AG09319 (cell line): Measurements from ENCODE around the gene IL1R1.
"Not testable (repeated sequence)": the region's sequence is repeated elsewhere in the genome, so short reads cannot be mapped to it uniquely, and the experiment has no call there.

Experiments
- DNase-seq: peaks from one replicate; pipeline ENCODE4 v3.0.0-alpha.2; 2010; ENCODE audit warnings: low read depth; ENCODE audit errors: extremely low read depth
- TF ChIP-seq, protein P1 (sequence below): IDR thresholded peaks from 2 replicates; pipeline ENCODE4 v1.5.1; 2011; ENCODE audit warnings: low read depth, mild to moderate bottlenecking, inconsistent platforms, low read length, moderate library complexity

The IL1R1 gene

DNA sequence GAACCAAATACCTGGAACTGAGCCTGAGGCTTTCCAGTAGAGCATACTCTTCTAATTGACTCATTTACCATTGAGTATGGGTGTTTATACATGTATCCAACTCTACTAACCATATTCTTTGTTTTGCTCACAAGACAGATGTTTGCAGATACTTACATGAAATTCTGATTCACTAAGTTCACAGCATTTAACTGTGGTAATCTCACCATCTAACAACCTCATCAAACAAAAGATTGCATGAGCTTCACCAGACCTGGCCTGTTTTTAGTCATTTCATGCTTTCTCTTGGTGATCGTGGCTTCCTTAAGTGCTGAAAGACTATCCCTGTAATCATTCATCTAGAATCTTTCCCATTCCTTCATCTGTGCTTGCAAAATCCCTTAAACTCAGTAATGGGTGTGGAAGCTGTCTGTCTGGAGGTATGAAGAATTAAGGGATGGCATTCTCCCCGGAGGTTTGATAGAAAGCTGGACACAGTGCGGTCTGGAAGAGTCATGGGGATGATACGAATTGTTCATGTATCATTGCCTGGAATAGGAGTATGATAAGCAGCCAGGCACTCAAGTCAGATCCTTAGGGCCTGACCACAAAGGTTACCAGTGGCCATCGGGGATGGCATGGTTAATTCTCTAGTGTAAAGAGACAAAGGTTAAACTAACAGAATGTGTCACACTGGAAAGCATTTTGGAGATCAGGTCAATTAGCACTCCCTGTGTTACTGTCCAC is 42.0 kb upstream of the IL1R1 start:
- TF ChIP-seq, protein P1, sequence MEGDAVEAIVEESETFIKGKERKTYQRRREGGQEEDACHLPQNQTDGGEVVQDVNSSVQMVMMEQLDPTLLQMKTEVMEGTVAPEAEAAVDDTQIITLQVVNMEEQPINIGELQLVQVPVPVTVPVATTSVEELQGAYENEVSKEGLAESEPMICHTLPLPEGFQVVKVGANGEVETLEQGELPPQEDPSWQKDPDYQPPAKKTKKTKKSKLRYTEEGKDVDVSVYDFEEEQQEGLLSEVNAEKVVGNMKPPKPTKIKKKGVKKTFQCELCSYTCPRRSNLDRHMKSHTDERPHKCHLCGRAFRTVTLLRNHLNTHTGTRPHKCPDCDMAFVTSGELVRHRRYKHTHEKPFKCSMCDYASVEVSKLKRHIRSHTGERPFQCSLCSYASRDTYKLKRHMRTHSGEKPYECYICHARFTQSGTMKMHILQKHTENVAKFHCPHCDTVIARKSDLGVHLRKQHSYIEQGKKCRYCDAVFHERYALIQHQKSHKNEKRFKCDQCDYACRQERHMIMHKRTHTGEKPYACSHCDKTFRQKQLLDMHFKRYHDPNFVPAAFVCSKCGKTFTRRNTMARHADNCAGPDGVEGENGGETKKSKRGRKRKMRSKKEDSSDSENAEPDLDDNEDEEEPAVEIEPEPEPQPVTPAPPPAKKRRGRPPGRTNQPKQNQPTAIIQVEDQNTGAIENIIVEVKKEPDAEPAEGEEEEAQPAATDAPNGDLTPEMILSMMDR: no peak
- DNase-seq: no peak

DNA sequence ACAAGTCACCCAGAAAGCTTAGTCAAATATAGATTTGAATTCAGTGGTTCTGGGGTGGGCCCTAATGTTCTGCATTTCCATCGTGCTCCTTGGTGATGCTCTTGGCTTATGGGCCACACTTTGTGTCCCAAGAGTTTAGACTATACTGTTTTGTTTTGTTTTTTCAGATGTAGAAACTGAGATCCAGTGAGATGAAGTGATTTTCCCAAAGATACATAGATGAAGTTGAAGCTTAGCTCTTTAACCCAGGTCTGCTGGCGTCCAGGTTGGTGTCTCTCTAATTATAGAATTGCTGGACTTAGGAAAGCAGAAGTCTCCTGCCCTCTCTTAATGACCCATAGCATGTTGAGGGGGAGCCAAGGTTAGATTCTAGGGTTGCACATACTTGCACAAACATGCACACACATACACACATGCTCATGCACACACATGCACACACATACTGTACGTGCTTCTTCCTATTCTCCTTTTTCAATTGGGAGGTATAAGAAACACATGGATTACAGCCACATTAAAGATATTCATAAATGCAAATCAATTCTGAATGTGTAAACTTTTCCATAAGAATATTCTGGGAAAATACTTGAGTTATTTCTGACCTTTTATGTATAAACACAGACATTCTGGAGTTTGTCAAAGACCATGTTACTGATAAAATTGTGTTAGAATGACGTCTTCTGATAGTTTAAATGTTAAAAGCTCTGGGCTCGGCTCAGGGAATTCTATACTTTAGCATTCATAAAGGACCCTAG is 41.3 kb upstream of the IL1R1 start:
- DNase-seq: no peak
- TF ChIP-seq, protein P1: no peak

DNA sequence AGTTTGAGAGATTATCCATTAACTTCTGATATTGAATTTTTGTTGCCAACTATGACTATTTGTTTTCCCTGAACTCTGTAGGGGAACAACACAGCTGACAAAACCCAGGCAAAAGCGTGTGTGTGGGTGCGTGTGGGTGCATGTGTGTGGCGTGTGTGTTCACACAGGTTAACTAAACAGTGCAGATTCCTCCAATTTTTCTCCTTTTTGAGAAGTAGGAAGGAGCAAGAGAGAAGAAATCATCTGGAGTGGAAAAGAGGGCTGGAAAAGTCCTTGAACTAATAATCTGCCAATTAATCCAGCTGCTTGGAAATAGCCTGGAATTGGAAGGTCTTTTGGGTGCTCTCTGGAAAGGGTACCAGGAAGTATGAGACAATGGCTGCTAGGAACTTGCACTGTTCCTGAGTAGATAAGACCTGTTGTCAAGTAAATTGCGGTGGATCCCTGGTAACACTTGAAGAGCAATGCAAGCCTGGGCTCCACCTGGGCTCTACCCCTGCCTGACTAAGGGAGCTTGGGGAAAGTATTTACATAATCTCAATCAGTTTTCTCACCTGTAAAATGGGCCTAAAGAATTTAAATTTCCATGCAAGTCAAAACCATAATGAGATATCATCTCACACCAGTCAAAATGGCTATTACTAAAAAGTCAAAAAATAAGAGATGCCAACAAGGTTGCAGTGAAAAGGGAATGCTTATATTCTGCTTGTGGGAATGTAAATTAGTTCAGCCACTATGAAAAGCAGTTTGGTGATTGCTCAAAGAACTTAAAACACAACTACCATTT is 40.5 kb upstream of the IL1R1 start:
- TF ChIP-seq, protein P1: no peak
- DNase-seq: no peak

DNA sequence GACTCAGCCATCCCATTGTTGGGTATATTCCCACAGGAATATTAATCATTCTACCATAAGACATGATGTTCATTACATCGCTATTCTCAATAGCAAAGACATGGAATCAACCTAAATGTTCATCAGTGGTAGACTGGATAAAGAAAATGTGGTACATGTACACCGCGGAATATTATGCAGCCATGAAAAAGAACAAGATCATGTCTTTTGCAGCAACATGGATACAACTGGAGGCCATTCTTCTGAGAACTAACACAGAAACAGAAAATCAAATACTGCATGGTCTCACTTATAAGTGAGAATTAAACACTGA is 40.0 kb upstream of the IL1R1 start:
- DNase-seq: not testable (repeated sequence)

DNA sequence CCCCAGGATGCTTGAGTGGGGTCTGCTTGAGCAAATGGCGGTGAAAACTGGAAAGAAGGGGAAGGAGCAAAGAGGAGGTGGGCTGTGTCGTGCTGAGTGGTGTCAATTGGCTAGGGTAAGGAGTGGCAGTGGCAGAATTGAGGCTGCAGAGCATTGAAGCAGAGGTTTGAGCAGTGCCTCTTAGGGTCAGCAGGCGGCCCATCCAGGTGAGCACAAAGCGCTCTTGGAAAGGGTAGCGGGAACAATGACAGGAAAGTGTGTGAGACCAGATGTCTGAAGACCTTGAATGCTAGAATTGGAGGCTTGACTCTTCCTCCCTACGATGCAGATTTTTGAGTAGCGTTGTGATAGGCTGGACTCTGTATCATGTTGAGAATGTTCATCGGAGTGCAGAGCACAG is 39.3 kb upstream of the IL1R1 start:
- DNase-seq: no peak
- TF ChIP-seq, protein P1: no peak

DNA sequence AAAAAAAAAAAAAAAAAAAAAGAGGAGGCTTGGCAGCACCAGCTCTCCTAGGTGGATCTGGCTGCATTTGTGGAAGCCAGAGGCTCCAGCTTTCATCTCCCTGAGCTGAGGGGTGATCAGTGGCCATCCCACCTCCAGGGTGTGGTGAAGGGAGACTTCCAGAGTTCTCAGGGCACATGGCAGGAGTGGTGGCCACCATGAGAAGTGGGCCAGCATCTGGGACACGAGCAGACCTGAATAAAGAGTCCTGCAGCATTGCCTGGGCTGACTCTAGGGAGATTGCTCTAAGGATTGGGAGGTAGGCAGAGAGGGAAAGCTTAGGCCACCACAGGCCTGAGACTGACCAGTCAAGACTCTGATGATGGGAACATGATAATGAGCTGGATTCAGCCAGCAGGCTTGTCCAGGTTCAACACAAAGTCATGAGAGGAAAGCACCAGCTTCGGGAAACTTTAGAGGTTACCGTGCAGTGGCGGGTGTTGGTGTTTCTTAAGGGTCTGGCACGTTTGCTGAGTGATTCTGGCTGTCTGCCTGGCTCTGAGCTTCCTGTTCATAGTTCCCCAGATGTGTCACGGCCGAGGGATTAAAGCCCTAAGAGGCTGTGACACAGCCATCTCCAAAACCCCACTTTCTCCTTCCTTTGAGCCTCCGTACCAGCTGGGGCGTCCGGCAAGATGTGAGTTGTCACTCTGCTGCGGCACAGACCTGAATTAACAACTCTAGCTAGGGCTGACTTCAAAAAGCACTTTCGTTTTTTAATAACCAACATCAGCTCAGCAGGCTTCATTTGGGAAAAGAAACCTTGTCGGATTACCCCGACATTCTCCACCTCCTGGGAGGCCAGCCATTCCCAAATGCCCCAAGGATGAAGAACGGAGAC is 38.3 kb upstream of the IL1R1 start:
- TF ChIP-seq, protein P1: no peak
- peak; percentile 68 for DNase-seq

DNA sequence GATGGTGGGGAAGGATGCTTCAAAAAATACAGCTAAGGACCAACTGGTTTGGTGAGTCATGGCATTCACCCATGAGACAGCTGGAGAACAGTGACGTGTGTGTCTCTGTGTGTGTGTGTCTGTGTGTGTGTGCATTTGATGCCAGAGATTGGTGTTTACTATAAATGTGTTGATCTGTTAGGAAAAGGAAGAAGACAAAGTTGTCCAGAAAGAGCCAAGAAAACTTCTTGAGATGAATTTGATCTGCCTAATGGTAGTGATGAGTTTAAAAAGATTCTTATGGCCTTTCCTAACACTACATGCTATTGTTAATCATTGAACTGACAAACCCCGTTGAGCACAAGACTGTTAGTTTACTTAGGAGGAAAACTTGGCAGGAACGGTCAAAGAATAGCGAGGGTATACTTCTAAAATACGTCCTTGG is 36.4 kb upstream of the IL1R1 start:
- DNase-seq: no peak
- TF ChIP-seq, protein P1: no peak

DNA sequence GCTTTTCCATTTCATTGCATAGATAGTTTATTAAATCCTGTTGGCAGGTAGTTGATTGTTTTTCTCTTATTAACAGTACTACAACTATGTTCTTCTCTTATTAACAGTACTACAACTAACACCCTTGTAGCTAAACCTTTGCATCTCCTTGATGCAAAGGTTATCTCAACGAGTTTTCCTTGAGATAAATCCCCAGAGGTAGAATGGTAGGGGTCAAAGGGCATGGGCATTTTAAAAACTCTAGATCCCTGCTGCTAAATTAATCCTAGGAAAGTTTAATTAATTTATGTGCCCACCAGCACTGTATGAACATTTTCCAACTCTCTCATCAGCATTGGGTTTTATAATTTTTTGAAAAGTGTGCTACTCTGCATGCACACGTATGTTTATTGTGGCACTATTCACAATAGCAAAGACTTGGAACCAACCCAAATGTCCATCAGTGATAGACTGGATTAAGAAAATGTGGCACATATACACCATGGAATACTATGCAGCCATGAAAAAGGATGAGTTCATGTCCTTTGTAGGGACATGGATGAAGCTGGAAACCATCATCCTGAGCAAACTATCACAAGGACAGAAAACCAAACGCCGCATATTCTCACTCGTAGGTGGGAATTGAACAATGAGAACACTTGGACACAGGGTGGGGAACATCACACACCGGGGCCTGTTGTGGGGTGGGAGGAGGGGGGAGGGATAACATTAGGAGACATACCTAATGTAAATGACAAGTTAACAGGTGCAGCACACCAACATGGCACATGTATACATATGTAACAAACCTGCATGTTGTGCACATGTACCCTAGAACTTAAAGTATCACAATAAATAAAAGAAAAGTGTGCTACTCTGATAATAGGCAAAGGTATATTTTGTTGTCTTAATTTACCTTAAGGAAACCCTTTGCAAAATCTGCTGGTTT is 35.5 kb upstream of the IL1R1 start:
- DNase-seq: not testable (repeated sequence)
